NB4 (cell line): ENCODE data around the gene OSBPL2.

Source experiments
- DNase-seq: peaks from one replicate; pipeline ENCODE4 v3.0.0; 2010; ENCODE audit warnings: low read depth
- H3K4me3 ChIP-seq: one replicate; pipeline ENCODE4 v1.5.1; 2011; ENCODE audit warnings: mild to moderate bottlenecking, low read depth, low read length, moderate library complexity
- CTCF ChIP-seq: IDR thresholded peaks from one replicate; pipeline ENCODE4 v1.5.1; 2012; ENCODE audit warnings: low read depth, low read length
- MYC ChIP-seq: IDR thresholded peaks from 2 replicates; pipeline ENCODE4 v1.6.1; 2011; ENCODE audit warnings: low read depth, low read length
- POLR2A ChIP-seq: IDR thresholded peaks from 2 replicates; pipeline ENCODE4 v1.6.1; 2011; ENCODE audit warnings: mild to moderate bottlenecking; ENCODE audit not compliant: insufficient read length; ENCODE audit errors: extremely low read depth
- TF ChIP-seq, protein P1 (sequence below): IDR thresholded peaks from 2 replicates; pipeline ENCODE4 v1.6.1; 2011; ENCODE audit warnings: low read depth, low read length

Gene OSBPL2

GRCh38 chr20:62258499-62259293, 20.4 kb downstream of the OSBPL2 start:
- DNase-seq: no peak
- TF ChIP-seq POLR2A (no peak), CTCF (no peak), MYC (no peak)
- TF ChIP-seq, protein P1, sequence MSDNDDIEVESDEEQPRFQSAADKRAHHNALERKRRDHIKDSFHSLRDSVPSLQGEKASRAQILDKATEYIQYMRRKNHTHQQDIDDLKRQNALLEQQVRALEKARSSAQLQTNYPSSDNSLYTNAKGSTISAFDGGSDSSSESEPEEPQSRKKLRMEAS: no peak
- no peak overlapping the region for H3K4me3 ChIP-seq

DNA sequence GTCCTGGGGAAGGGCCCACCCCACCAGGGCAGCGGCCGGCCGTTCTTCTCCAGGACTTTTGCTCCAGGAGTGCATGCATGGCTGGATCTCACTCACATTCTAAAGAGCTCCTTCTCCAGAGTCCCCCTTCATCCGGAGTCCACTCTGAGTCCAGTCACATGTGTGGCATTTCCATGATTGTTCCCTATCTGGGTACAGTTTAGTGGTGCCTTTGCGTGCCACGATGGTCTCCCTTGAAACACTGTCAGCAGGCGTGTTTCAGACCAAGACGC, 20.9 kb downstream of the OSBPL2 start:
- no peak for DNase-seq
- no peak overlapping the region for H3K4me3 ChIP-seq
- TF ChIP-seq CTCF (no peak), MYC (no peak), POLR2A (no peak)
- TF ChIP-seq, protein P1: no peak

DNA sequence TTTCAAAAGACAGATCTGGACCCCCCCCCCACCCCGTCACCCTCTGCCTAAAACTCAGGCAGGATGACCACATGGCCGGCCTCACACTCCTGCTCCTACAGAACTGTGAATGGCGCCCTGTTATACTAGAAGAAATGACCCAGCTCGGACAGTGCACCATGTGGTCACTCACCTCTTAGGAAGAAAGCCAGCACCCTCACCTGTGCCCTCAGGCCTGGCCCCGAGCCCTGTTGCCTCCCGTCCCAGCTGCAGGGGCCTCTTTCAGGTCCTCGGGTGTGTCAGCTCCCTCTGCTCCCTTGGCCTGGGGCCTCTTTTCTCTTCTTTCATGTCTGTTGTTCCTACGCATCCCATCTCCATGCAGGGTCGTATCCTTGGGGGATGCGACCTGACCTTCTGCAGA, 23.7 kb downstream of the OSBPL2 start:
- DNase-seq: no peak
- H3K4me3 ChIP-seq: no peak overlapping the region
- no peak for TF ChIP-seq MYC
- TF ChIP-seq CTCF: no peak
- TF ChIP-seq POLR2A: no peak
- TF ChIP-seq, protein P1: no peak

- TF ChIP-seq MYC (no peak), POLR2A (no peak), CTCF (no peak)
- TF ChIP-seq, protein P1: no peak
- DNase-seq: no peak
Observed at GRCh38 chr20:62263396-62263795, 25.1 kb downstream of the OSBPL2 start.

DNA sequence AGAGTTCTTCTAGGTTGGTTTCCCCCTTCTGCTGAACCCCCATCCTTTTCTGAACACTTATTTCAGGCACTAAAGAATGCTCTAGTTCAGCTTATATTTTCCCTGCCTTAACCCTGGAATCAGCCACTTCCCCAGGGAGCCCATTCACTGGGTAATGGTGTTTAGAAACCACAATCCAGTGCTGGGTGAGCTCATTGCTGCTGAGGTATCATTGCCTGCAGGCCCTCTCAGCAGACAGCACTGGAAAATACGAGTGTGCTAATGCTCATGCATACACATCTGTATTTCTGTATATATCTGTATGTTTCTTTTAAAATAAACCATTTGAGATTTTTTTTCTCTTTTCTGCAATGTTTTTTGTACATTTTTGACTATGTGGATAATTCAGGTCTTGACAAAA, 27.0 kb downstream of the OSBPL2 start:
- no peak overlapping the region for H3K4me3 ChIP-seq
- no peak for DNase-seq
- TF ChIP-seq, protein P1: no peak
- TF ChIP-seq POLR2A (no peak), CTCF (no peak), MYC (no peak)

More at GRCh38 chr20:62263396-62263795, 25.1 kb downstream of the OSBPL2 start:
- H3K4me3 ChIP-seq: no peak overlapping the region
